Measurements from ENCODE around the gene VPS33A. TPM values are rescaled to one million over a fixed set of nuclear protein-coding genes. Genes with fewer than 3 reads are reported as not detected.

VPS33A gene
- total and polyA plus RNA-seq, 2 of the 13 experiments (the other 11 are each of a cell fraction or from before 2014, with no cell fraction given): 11.0 to 43.6 TPM

DNA sequence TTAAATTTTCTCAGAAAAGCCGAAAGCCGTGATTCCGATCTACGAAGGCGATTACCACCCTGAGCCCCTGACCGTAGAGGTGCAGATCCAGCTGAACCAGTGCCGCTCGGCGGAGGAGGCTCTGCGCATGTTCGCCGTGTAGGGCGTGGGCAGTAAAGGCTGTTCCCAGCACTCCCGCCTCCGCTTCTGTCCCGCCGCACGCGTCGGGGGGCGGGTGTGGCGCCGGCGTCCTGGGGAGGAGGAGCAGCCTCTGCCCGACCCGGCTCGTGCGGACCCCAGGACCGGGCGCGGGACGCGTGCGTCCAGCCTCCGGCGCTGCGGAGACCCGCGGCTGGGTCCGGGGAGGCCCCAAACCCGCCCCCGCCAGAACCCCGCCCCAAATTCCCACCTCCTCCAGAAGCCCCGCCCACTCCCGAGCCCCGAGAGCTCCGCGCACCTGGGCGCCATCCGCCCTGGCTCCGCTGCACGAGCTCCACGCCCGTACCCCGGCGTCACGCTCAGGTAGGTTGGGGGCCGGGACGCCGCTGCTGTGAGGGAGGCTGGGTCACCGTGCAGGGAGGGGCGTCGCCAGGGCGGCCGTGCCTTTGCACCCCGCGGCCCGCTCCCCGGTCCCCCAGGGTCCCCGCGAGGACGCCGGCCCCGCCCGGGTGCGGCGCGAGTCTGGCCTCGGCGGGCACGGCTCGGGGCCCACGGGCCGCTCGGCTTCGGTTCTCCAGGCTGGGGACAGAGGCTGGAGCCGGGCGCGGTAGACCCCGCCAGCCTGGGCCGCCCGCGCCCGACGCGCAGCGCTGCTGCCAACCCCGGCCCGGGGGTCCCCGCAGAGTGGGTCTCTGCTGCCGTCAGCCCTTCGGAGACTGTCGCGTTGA is 62.8 kb downstream of the VPS33A start, which contains the start of gene B3GNT4 (continued):
- TF ChIP-seq ZNF550 (CRISPR knock-in tag; IDR thresholded peaks at IDR 0.05; ENCODE audit: borderline replicate concordance) (no peak), KAT8 (CRISPR knock-in tag; IDR thresholded peaks at IDR 0.05) (no peak), RAD21 (CRISPR knock-in tag; IDR thresholded peaks at IDR 0.05) (no peak), ZNF816 (CRISPR knock-in tag; IDR thresholded peaks at IDR 0.05; ENCODE audit: borderline replicate concordance) (no peak), ZNF749 (CRISPR knock-in tag; IDR thresholded peaks at IDR 0.05; ENCODE audit: borderline replicate concordance) (no peak), ZNF329 (CRISPR knock-in tag; IDR thresholded peaks at IDR 0.05; ENCODE audit: low read depth) (no peak), ZNF619 (CRISPR knock-in tag; IDR thresholded peaks at IDR 0.05) (no peak), ZBTB20 (CRISPR knock-in tag; IDR thresholded peaks at IDR 0.05; ENCODE audit: borderline replicate concordance, low read depth) (no peak), ZNF552 (CRISPR knock-in tag; IDR thresholded peaks at IDR 0.05; ENCODE audit: borderline replicate concordance) (no peak), ZNF337 (CRISPR knock-in tag; IDR thresholded peaks at IDR 0.05; ENCODE audit: borderline replicate concordance, low read depth) (no peak), FLYWCH1 (CRISPR knock-in tag; IDR thresholded peaks at IDR 0.05) (no peak), ZNF792 (CRISPR knock-in tag; IDR thresholded peaks at IDR 0.05) (no peak), ZNF331 (CRISPR knock-in tag; IDR thresholded peaks at IDR 0.05) (0 out of 2 replicates have a peak, but pooled peaks have one; percentile 21), MEIS1 (CRISPR knock-in tag; IDR thresholded peaks at IDR 0.05; ENCODE audit: borderline replicate concordance) (no peak), ZSCAN22 (CRISPR knock-in tag; IDR thresholded peaks at IDR 0.05) (no peak), NCOR1 (IDR thresholded peaks at IDR 0.05; ENCODE audit: borderline replicate concordance, low read length) (no peak), HNRNPH1 (optimal IDR thresholded peaks at IDR 0.05; ENCODE audit: low read depth, low read length) (no peak), ZNF335 (CRISPR knock-in tag; IDR thresholded peaks at IDR 0.05) (no peak)
- TF ChIP-seq, protein P1, sequence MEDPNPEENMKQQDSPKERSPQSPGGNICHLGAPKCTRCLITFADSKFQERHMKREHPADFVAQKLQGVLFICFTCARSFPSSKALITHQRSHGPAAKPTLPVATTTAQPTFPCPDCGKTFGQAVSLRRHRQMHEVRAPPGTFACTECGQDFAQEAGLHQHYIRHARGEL (CRISPR knock-in tag; IDR thresholded peaks at IDR 0.05): no peak
- TF ChIP-seq, protein P2, sequence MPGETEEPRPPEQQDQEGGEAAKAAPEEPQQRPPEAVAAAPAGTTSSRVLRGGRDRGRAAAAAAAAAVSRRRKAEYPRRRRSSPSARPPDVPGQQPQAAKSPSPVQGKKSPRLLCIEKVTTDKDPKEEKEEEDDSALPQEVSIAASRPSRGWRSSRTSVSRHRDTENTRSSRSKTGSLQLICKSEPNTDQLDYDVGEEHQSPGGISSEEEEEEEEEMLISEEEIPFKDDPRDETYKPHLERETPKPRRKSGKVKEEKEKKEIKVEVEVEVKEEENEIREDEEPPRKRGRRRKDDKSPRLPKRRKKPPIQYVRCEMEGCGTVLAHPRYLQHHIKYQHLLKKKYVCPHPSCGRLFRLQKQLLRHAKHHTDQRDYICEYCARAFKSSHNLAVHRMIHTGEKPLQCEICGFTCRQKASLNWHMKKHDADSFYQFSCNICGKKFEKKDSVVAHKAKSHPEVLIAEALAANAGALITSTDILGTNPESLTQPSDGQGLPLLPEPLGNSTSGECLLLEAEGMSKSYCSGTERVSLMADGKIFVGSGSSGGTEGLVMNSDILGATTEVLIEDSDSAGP (CRISPR knock-in tag; IDR thresholded peaks at IDR 0.05; ENCODE audit: borderline replicate concordance): no peak
- TF ChIP-seq, protein P3, sequence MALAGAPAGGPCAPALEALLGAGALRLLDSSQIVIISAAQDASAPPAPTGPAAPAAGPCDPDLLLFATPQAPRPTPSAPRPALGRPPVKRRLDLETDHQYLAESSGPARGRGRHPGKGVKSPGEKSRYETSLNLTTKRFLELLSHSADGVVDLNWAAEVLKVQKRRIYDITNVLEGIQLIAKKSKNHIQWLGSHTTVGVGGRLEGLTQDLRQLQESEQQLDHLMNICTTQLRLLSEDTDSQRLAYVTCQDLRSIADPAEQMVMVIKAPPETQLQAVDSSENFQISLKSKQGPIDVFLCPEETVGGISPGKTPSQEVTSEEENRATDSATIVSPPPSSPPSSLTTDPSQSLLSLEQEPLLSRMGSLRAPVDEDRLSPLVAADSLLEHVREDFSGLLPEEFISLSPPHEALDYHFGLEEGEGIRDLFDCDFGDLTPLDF (CRISPR knock-in tag; IDR thresholded peaks at IDR 0.05): no peak
- TF ChIP-seq, protein P4, sequence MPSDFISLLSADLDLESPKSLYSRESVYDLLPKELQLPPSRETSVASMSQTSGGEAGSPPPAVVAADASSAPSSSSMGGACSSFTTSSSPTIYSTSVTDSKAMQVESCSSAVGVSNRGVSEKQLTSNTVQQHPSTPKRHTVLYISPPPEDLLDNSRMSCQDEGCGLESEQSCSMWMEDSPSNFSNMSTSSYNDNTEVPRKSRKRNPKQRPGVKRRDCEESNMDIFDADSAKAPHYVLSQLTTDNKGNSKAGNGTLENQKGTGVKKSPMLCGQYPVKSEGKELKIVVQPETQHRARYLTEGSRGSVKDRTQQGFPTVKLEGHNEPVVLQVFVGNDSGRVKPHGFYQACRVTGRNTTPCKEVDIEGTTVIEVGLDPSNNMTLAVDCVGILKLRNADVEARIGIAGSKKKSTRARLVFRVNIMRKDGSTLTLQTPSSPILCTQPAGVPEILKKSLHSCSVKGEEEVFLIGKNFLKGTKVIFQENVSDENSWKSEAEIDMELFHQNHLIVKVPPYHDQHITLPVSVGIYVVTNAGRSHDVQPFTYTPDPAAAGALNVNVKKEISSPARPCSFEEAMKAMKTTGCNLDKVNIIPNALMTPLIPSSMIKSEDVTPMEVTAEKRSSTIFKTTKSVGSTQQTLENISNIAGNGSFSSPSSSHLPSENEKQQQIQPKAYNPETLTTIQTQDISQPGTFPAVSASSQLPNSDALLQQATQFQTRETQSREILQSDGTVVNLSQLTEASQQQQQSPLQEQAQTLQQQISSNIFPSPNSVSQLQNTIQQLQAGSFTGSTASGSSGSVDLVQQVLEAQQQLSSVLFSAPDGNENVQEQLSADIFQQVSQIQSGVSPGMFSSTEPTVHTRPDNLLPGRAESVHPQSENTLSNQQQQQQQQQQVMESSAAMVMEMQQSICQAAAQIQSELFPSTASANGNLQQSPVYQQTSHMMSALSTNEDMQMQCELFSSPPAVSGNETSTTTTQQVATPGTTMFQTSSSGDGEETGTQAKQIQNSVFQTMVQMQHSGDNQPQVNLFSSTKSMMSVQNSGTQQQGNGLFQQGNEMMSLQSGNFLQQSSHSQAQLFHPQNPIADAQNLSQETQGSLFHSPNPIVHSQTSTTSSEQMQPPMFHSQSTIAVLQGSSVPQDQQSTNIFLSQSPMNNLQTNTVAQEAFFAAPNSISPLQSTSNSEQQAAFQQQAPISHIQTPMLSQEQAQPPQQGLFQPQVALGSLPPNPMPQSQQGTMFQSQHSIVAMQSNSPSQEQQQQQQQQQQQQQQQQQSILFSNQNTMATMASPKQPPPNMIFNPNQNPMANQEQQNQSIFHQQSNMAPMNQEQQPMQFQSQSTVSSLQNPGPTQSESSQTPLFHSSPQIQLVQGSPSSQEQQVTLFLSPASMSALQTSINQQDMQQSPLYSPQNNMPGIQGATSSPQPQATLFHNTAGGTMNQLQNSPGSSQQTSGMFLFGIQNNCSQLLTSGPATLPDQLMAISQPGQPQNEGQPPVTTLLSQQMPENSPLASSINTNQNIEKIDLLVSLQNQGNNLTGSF (CRISPR knock-in tag; IDR thresholded peaks at IDR 0.05): no peak

All from HepG2 (cell line).